Endodermal cell (in vitro differentiated cells): ENCODE results near the gene RASGRP3. TPM values are rescaled to one million over a fixed set of nuclear protein-coding genes. Genes with fewer than 3 reads are reported as not detected.

ENCODE experiments used
- DNase-seq: peaks from one replicate; pipeline ENCODE4 v3.0.0-alpha.2; 2017
- H3K27ac ChIP-seq: 2 replicates; pipeline ENCODE4 v1.5.1; 2013; ENCODE audit warnings: mild to moderate bottlenecking, low read depth, low read length, moderate library complexity
- H3K27me3 ChIP-seq: 2 replicates; pipeline ENCODE4 v1.6.1; 2013; ENCODE audit warnings: mild to moderate bottlenecking, low read length, moderate library complexity; ENCODE audit not compliant: insufficient read depth, control insufficient read depth, poor library complexity, severe bottlenecking
- H3K36me3 ChIP-seq: 2 replicates; pipeline ENCODE4 v1.7.0; 2013; ENCODE audit warnings: mild to moderate bottlenecking, low read length, moderate library complexity; ENCODE audit not compliant: control insufficient read depth, insufficient read depth
- H3K4me1 ChIP-seq: one replicate; pipeline ENCODE4 v1.7.0; 2013; ENCODE audit warnings: low read length; ENCODE audit not compliant: control insufficient read depth, insufficient read depth
- H3K4me3 ChIP-seq: 2 replicates; pipeline ENCODE4 v1.5.1; 2013; ENCODE audit warnings: mild to moderate bottlenecking, low read length, moderate library complexity
- H3K9ac ChIP-seq: 2 replicates; pipeline ENCODE4 v1.6.1; 2013; ENCODE audit warnings: mild to moderate bottlenecking, low read length, moderate library complexity; ENCODE audit not compliant: poor library complexity, severe bottlenecking; ENCODE audit errors: extremely low read depth
- H3K9me3 ChIP-seq: 2 replicates; pipeline ENCODE4 v1.6.1; 2013; ENCODE audit warnings: mild to moderate bottlenecking, low read length, moderate library complexity; ENCODE audit not compliant: control insufficient read depth
- H3K27ac Mint-ChIP-seq: 2 replicates; pipeline ENCODE4 v1.8.0; 2020; ENCODE audit warnings: mixed read lengths
- H3K27me3 Mint-ChIP-seq: 2 replicates; pipeline ENCODE4 v1.8.0; 2021; ENCODE audit warnings: mild to moderate bottlenecking, mixed read lengths; ENCODE audit not compliant: insufficient read depth
- H3K36me3 Mint-ChIP-seq: 2 replicates; pipeline ENCODE4 v1.8.0; 2020; ENCODE audit warnings: low read depth, mixed read lengths
- H3K4me1 Mint-ChIP-seq: 2 replicates; pipeline ENCODE4 v1.8.0; 2020; ENCODE audit warnings: mixed read lengths
- H3K4me3 Mint-ChIP-seq: 2 replicates; pipeline ENCODE4 v1.8.0; 2020; ENCODE audit warnings: mild to moderate bottlenecking, moderate library complexity, mixed read lengths
- H3K9me3 Mint-ChIP-seq: 2 replicates; pipeline ENCODE4 v1.8.0; 2020; ENCODE audit warnings: mild to moderate bottlenecking, mixed read lengths
- WGBS, 2 experiments: methylation state at CpG; one replicate each; pipeline versions ENCODE4 v1.1.5 to v1.1.7; 2013; ENCODE audit warnings: missing lambda C conversion rate in 2 of 2, mixed read lengths in 1 of 2; ENCODE audit not compliant: insufficient coverage in 1 of 2, insufficient read length in 1 of 2; 5-methylcytosine and 5-hydroxymethylcytosine counted together
- total RNA-seq, 2 donors: library from RNA; stranded (reverse); fragmentation: NEBNext Ultra II Directional in 1 of 2; extraction: Animal tissue kit (Norgen Biotek cat#: 25700) in 1 of 2; gene quantifications; 2 replicates in 1 of 2; 3 replicates in 1 of 2; pipeline ENCODE4 v1.2.1, GENCODE V29; 2021
- TF ChIP-seq, protein P1 (sequence below): fragments of 200-600 bp; sonication (generic); conservative IDR thresholded peaks from 2 replicates; pipeline ENCODE4 v1.5.0; 2021; ENCODE audit warnings: antibody characterized with exemption, mild to moderate bottlenecking

The RASGRP3 gene
- total RNA-seq, 2 donors from 2014 or later: 0.29 TPM; not detected in 1

DNA sequence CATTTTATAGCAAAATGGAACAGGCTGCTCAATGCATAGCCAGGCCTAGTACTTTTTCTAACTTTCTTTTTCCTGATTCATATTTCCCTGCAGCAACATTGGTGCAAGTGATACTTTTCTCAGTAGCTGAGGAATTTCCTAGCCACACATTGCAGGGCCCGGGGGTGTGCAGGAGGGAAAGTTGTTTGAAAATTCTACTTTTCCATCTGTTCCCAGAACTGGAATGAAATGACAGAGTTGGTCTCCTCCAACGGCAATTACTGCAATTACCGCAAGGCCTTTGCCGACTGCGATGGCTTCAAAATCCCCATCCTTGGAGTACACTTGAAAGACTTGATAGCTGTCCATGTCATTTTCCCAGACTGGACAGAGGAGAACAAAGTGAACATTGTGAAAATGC, 50.5 kb downstream of the RASGRP3 start:
- Histone ChIP-seq H3K9ac (no peak overlapping the region), H3K9me3 (no peaks in the 10 kb centered on the region), H3K27me3 (no peaks in the 10 kb centered on the region), H3K4me1 (no peaks in the 10 kb centered on the region), H3K4me3 (no peak overlapping the region), H3K27ac (no peak overlapping the region), H3K36me3 (no peaks in the 10 kb centered on the region)
- 94 to 97% methylated on average over 5 of the region's 5 CpGs for WGBS, 2 experiments
- Mint-ChIP-seq H3K27me3 (no peaks in the 10 kb centered on the region), H3K4me1 (no peaks in the 10 kb centered on the region), H3K4me3 (no peak overlapping the region), H3K36me3 (no peaks in the 10 kb centered on the region), H3K9me3 (no peaks in the 10 kb centered on the region), H3K27ac (no peak overlapping the region)
- TF ChIP-seq, protein P1, sequence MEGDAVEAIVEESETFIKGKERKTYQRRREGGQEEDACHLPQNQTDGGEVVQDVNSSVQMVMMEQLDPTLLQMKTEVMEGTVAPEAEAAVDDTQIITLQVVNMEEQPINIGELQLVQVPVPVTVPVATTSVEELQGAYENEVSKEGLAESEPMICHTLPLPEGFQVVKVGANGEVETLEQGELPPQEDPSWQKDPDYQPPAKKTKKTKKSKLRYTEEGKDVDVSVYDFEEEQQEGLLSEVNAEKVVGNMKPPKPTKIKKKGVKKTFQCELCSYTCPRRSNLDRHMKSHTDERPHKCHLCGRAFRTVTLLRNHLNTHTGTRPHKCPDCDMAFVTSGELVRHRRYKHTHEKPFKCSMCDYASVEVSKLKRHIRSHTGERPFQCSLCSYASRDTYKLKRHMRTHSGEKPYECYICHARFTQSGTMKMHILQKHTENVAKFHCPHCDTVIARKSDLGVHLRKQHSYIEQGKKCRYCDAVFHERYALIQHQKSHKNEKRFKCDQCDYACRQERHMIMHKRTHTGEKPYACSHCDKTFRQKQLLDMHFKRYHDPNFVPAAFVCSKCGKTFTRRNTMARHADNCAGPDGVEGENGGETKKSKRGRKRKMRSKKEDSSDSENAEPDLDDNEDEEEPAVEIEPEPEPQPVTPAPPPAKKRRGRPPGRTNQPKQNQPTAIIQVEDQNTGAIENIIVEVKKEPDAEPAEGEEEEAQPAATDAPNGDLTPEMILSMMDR: no peak
- DNase-seq: no peak

DNA sequence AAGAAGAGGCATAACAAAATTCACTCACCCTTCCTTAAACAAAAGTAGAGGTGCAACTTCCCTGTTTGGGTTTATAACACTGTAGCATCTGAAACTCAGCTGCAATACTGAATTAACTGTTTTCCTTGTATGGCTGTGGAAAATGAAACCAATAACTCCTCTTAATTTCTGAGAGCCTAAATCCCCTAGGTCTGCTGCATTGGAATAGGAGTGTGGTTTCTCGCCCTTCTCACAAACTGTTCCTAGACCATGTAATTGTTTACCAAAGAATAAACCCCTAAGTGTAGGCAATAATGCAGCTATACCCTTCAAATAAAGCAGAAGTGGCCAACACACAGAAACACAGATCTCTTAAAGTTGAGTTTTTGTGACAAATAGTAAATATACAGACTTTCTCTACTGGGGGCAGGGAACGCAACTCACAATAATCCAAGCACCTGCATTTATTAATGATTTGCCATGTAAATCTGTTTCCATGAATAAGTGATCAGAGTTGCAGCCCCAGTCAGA, 52.0 kb downstream of the RASGRP3 start:
- Mint-ChIP-seq H3K27ac (no peak overlapping the region), H3K4me1 (no peaks in the 10 kb centered on the region), H3K9me3 (no peaks in the 10 kb centered on the region), H3K4me3 (no peak overlapping the region), H3K36me3 (no peaks in the 10 kb centered on the region), H3K27me3 (no peaks in the 10 kb centered on the region)
- Histone ChIP-seq H3K4me3 (no peak overlapping the region), H3K27ac (no peak overlapping the region), H3K36me3 (no peaks in the 10 kb centered on the region), H3K27me3 (no peaks in the 10 kb centered on the region), H3K4me1 (no peaks in the 10 kb centered on the region), H3K9ac (no peak overlapping the region), H3K9me3 (no peaks in the 10 kb centered on the region)
- WGBS, 2 experiments: 94 to 100% methylated on average over 1 to 2 of the region's 2 CpGs
- TF ChIP-seq, protein P1: no peak
- DNase-seq: no peak

GRCh38 chr2:33529771-33530481, 53.5 kb downstream of the RASGRP3 start:
- Mint-ChIP-seq H3K36me3 (no peaks in the 10 kb centered on the region), H3K4me3 (no peak overlapping the region)
- H3K9ac ChIP-seq: no peak overlapping the region

More at GRCh38 chr2:33529771-33530481, 53.5 kb downstream of the RASGRP3 start:
- H3K4me3 ChIP-seq: no peak overlapping the region
- H3K27me3 Mint-ChIP-seq: no peaks in the 10 kb centered on the region
- no peaks in the 10 kb centered on the region for H3K9me3 Mint-ChIP-seq
- 81 to 100% methylated on average over 3 to 6 of the region's 6 CpGs for WGBS, 2 experiments
- TF ChIP-seq, protein P1: no peak
- H3K9me3 ChIP-seq: no peaks in the 10 kb centered on the region
- no peaks in the 10 kb centered on the region for H3K36me3 ChIP-seq
- DNase-seq: no peak
- no peak overlapping the region for H3K27ac ChIP-seq
- no peaks in the 10 kb centered on the region for H3K4me1 ChIP-seq
- no peaks in the 10 kb centered on the region for H3K4me1 Mint-ChIP-seq
- H3K27me3 ChIP-seq: no peaks in the 10 kb centered on the region
- no peak overlapping the region for H3K27ac Mint-ChIP-seq
